ENCODE data around the gene DNAH6. TPM values are rescaled to one million over a fixed set of nuclear protein-coding genes. Genes with fewer than 3 reads are reported as not detected.

DNAH6 gene
- total and polyA plus RNA-seq, 2 of the 8 experiments (the other 6 are each of a cell fraction or from before 2014, with no cell fraction given) = 0.06 to 0.43 TPM

DNA sequence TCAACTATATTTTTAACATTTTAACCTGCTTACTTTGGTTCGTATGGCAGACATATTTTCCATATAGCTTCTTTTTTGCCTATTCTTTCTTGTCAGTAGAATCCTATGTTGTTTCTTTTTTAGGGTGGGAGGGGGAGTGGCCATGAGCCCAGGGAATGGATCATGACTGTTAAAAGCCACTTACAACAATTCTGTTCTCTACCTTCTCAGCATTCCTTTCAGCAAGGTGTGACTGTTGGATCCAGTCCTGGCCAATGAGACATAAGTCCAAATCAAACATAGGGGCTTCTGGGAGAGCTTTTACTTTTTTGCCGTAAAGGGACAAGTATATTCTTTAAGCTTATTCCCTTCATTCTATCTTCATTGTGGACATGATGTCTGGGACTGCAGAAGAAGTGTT lies 25.0 kb upstream of the DNAH6 start:
- Histone ChIP-seq H3K27ac (ENCODE audit: low read depth, low read length) (no peak overlapping the region), H4K91ac (replicated peaks; ENCODE audit: insufficient read length, low read length) (no peak overlapping the region), H2BK5ac (ENCODE audit: low read depth, low read length) (no peak overlapping the region), H3K23me2 (ENCODE audit: low read depth, low read length) (no peaks in the 10 kb centered on the region), H3K4ac (replicated peaks; ENCODE audit: insufficient read length, low read depth, low read length) (no peak overlapping the region), H3K23ac (ENCODE audit: insufficient read length) (no peak overlapping the region), H3K4me1 (replicated peaks in 1 of 4; ENCODE audit: control insufficient read depth in 3 of 4, insufficient read depth in 4 of 4, low read length in 3 of 4) (no peaks in the 10 kb centered on the region), H3K4me2 (ENCODE audit: insufficient read depth in 1 of 2, low read depth in 2 of 2, low read length in 2 of 2) (no peak overlapping the region), H2AK5ac (ENCODE audit: low read depth, low read length) (no peak overlapping the region), H3K9ac (replicated peaks in 1 of 4; ENCODE audit: extremely low read depth in 1 of 4, low read depth in 3 of 4, low read length in 3 of 4) (no peak overlapping the region), H3K79me2 (ENCODE audit: control insufficient read depth in 1 of 2, insufficient read depth in 2 of 2, low read length in 2 of 2) (no peaks in the 10 kb centered on the region), H3K56ac (replicated peaks; ENCODE audit: insufficient read length, low read depth, low read length) (no peak overlapping the region), H3K36me3 (ENCODE audit: control insufficient read depth in 2 of 4, insufficient read depth in 4 of 4, low read length in 3 of 4) (no peaks in the 10 kb centered on the region), H2BK15ac (ENCODE audit: low read length) (no peak overlapping the region), H3K79me1 (ENCODE audit: low read depth, low read length) (no peaks in the 10 kb centered on the region), H3K18ac (ENCODE audit: extremely low read depth, low read length) (no peak overlapping the region), H3K9me3 (ENCODE audit: insufficient read depth in 2 of 2, low read depth in 1 of 2, low read length in 1 of 2) (no peaks in the 10 kb centered on the region), H4K20me1 (replicated peaks in 1 of 2; ENCODE audit: control insufficient read depth in 1 of 2, insufficient read depth in 2 of 2, low read length in 2 of 2) (no peaks in the 10 kb centered on the region), H2BK120ac (replicated peaks; ENCODE audit: low read depth, low read length) (no peak overlapping the region), H2BK20ac (ENCODE audit: low read length) (no peak overlapping the region), H2BK12ac (ENCODE audit: low read depth, low read length) (no peak overlapping the region), H3K4me3 (ENCODE audit: extremely low read depth in 1 of 4, insufficient read depth in 2 of 4, low read depth in 3 of 4, low read length in 4 of 4) (no peak overlapping the region), H2AFZ (ENCODE audit: low read length) (no peak overlapping the region), H3K27me3 (replicated peaks in 1 of 4; ENCODE audit: control insufficient read depth in 3 of 4, extremely low read depth in 1 of 4, insufficient read depth in 3 of 4, low read length in 3 of 4) (no peaks in the 10 kb centered on the region; a peak in 1 of 7 replicates), H4K8ac (ENCODE audit: extremely low read depth, insufficient read depth, low read length) (no peak overlapping the region), H4K5ac (ENCODE audit: insufficient read length, low read depth, low read length) (no peak overlapping the region), H3K14ac (ENCODE audit: insufficient read length) (no peak overlapping the region)
- POLR2A ChIA-PET (ENCODE audit: partially characterized antibody) = no interaction called here
- FAIRE-seq (no peak), DNase-seq (ENCODE audit: low read depth in 1 of 2, low spot score in 2 of 2) (no peak)
- CTCF ChIA-PET (ENCODE audit: partially characterized antibody) = interaction anchor here (0.7 to 2.1 kb wide), 5 partner anchors 10 to 399 kb away, joined by 3 to 11 read pairs (median 3); partner anchors contain the start of gene TRABD2A
- 50% methylated on average over 2 of the region's 2 CpGs; no CpG with 5 or more reads in 1 of the 2 experiments for WGBS, 2 experiments (ENCODE audit: extremely low coverage in 1 of 2, insufficient coverage in 1 of 2, insufficient read length in 1 of 2, insufficient replicate concordance in 2 of 2, low coverage in 1 of 2, low lambda C conversion rate in 2 of 2, missing lambda C conversion rate in 1 of 2)
- TF ChIP-seq GTF2F1 (IDR thresholded peaks at IDR 0.05; ENCODE audit: borderline replicate concordance, low read depth, low read length) (no peak), CHD1 (IDR thresholded peaks at IDR 0.05; ENCODE audit: low read depth, low read length) (no peak), SRF (IDR thresholded peaks at IDR 0.05; ENCODE audit: low read depth, low read length) (no peak), SIN3A (conservative IDR thresholded peaks at IDR 0.05 in 1 of 2, IDR thresholded peaks at IDR 0.05 in 1 of 2; ENCODE audit: low read depth in 1 of 2, low read length in 2 of 2) (no peak), NANOG (IDR thresholded peaks at IDR 0.05; ENCODE audit: insufficient read depth, low read depth, low read length, poor library complexity, severe bottlenecking) (no peak), CBX8 (IDR thresholded peaks at IDR 0.05; ENCODE audit: borderline replicate concordance, low read depth, low read length) (no peak), NRF1 (IDR thresholded peaks at IDR 0.05; ENCODE audit: low read depth, low read length) (no peak), SP1 (IDR thresholded peaks at IDR 0.05; ENCODE audit: low read depth, low read length) (no peak), YY1 (IDR thresholded peaks at IDR 0.05; ENCODE audit: low read depth, low read length) (no peak), BACH1 (IDR thresholded peaks at IDR 0.05; ENCODE audit: low read length) (no peak), MAFK (IDR thresholded peaks at IDR 0.05; ENCODE audit: low read depth, low read length) (no peak), POU5F1 (IDR thresholded peaks at IDR 0.05; ENCODE audit: low read depth, low read length) (no peak)
- TF ChIP-seq, protein P1, sequence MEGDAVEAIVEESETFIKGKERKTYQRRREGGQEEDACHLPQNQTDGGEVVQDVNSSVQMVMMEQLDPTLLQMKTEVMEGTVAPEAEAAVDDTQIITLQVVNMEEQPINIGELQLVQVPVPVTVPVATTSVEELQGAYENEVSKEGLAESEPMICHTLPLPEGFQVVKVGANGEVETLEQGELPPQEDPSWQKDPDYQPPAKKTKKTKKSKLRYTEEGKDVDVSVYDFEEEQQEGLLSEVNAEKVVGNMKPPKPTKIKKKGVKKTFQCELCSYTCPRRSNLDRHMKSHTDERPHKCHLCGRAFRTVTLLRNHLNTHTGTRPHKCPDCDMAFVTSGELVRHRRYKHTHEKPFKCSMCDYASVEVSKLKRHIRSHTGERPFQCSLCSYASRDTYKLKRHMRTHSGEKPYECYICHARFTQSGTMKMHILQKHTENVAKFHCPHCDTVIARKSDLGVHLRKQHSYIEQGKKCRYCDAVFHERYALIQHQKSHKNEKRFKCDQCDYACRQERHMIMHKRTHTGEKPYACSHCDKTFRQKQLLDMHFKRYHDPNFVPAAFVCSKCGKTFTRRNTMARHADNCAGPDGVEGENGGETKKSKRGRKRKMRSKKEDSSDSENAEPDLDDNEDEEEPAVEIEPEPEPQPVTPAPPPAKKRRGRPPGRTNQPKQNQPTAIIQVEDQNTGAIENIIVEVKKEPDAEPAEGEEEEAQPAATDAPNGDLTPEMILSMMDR (IDR thresholded peaks at IDR 0.05; ENCODE audit: control extremely low read depth in 1 of 3, insufficient read depth in 1 of 3, low read depth in 1 of 3, low read length in 3 of 3) = no peak
